ENCODE measurements around the gene LRP8. TPM values are rescaled to one million over a fixed set of nuclear protein-coding genes. Genes with fewer than 3 reads are reported as not detected.

Gene LRP8
- total and polyA plus RNA-seq, 8 donors = 6.8 to 36.6 (median 9.3) TPM

DNA sequence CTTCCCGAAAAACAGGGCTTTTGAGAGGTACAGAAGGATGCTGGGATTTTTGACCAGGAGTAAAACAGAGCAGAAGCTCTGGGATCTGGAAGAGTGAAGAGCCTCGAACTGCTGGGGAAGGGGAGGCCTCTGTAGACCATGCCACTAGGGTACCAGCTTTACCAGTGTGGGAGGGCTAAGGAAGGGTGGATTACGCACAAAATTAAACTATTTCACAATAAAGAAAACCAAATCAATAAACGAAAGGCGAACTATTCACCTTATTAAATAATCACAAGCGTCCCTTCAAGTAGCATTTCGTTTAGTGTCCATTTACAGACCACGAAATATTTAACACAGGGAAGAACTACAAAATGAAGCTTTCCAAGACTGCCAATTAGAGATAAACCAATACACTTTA lies 108.2 kb downstream of the LRP8 start:
- H3K9me3 ChIP-seq = no peaks in the 10 kb centered on the region
- no peaks in the 10 kb centered on the region for H3K27me3 ChIP-seq
- peaks cover 4 to 25% of the 10 kb centered on the region in 2 donors for H3K4me1 ChIP-seq
- peak overlapping the region; percentile 93 to 96 for H3K27ac ChIP-seq
- intact Hi-C loops (cut with DNase I) = no loop called here
- H3K36me3 ChIP-seq = peaks cover 0 to 28% of the 10 kb centered on the region in 2 donors
- TF ChIP-seq, protein P1, sequence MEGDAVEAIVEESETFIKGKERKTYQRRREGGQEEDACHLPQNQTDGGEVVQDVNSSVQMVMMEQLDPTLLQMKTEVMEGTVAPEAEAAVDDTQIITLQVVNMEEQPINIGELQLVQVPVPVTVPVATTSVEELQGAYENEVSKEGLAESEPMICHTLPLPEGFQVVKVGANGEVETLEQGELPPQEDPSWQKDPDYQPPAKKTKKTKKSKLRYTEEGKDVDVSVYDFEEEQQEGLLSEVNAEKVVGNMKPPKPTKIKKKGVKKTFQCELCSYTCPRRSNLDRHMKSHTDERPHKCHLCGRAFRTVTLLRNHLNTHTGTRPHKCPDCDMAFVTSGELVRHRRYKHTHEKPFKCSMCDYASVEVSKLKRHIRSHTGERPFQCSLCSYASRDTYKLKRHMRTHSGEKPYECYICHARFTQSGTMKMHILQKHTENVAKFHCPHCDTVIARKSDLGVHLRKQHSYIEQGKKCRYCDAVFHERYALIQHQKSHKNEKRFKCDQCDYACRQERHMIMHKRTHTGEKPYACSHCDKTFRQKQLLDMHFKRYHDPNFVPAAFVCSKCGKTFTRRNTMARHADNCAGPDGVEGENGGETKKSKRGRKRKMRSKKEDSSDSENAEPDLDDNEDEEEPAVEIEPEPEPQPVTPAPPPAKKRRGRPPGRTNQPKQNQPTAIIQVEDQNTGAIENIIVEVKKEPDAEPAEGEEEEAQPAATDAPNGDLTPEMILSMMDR (IDR thresholded peaks at IDR 0.05) = no peak
- no peak for ATAC-seq
- peak overlapping the region; percentile 80 to 86 for H3K4me3 ChIP-seq
- no peak for DNase-seq

DNA sequence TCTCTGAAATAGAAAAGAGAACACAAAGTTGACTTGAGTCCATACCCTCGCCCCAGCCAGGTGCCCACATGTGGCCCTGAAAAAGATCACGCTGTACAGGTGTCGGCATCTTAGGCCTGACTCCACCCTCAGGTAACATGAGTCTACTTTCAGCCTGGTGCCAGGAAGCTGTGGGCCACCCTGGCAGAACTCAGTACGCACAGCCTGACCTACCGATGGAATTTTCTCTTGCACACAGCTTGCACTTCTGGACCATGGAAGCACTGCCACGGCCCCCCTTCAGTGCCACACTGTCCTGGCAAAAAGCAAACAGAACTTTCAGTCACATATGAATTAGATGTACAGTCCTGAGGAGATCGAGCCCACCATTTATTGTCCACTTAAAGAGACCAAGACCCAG lies 109.7 kb downstream of the LRP8 start:
- no peak for DNase-seq
- Histone ChIP-seq H3K4me3 (no peak overlapping the region), H3K27ac (no peak overlapping the region), H3K4me1 (peaks cover 4 to 25% of the 10 kb centered on the region in 2 donors), H3K36me3 (peaks cover 0 to 44% of the 10 kb centered on the region in 2 donors), H3K27me3 (no peaks in the 10 kb centered on the region), H3K9me3 (no peaks in the 10 kb centered on the region)
- intact Hi-C loops (cut with DNase I) = no loop called here
- TF ChIP-seq, protein P1 (IDR thresholded peaks at IDR 0.05) = no peak
- no peak for ATAC-seq

DNA sequence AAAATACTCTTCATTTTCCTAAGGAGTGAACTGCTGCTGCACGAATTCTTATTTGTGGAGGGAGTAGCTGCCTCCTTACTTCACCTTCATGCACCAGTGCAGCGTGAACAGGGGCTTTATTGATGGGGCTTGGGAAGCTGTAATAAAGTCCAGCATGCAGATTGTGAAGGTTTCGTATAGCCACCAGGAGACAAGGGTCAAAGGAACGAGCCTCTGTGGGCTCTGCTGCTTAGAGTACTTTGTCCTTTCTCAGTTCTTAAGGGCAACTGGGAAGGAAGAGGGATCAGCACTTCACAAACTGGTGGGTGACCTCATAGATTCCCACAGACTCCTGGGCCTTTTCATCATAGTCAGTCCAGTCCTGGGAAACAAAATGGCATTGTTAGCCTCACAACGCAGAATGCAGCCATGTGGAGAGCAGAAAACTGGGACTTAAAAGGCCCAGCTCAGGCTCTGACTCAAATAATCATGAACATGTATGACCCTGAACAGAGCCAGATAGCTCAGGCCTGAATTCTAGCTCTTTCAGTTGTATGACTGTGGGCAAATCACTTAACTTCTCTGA lies 113.4 kb downstream of the LRP8 start:
- ATAC-seq (no peak), DNase-seq (no peak)
- H3K27ac ChIP-seq = no peak overlapping the region
- peaks cover 3 to 13% of the 10 kb centered on the region in 2 donors for H3K4me1 ChIP-seq
- TF ChIP-seq, protein P1 (IDR thresholded peaks at IDR 0.05) = no peak
- intact Hi-C loops (cut with DNase I) = no loop called here
- no peaks in the 10 kb centered on the region for H3K9me3 ChIP-seq
- no peaks in the 10 kb centered on the region for H3K27me3 ChIP-seq
- H3K4me3 ChIP-seq = no peak overlapping the region
- peaks cover 0 to 81% of the 10 kb centered on the region in 2 donors for H3K36me3 ChIP-seq

DNA sequence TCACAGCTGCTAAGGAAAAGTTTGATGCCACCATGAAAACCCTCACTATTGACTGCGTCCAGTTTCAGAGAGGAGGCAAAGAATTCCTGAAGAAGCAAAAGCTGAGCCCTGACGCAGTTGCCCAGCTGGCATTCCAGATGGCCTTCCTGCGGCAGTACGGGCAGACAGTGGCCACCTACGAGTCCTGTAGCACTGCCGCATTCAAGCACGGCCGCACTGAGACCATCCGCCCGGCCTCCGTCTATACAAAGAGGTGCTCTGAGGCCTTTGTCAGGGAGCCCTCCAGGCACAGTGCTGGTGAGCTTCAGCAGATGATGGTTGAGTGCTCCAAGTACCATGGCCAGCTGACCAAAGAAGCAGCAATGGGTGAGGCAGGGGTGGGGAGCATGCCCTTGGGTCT lies 116.9 kb downstream of the LRP8 start:
- Histone ChIP-seq H3K4me1 (no peaks in the 10 kb centered on the region), H3K4me3 (no peak overlapping the region), H3K36me3 (peaks cover 0 to 96% of the 10 kb centered on the region in 2 donors), H3K9me3 (peaks cover 0 to 7% of the 10 kb centered on the region in 2 donors), H3K27me3 (no peaks in the 10 kb centered on the region), H3K27ac (no peak overlapping the region)
- no peak for ATAC-seq
- TF ChIP-seq, protein P1 (IDR thresholded peaks at IDR 0.05) = no peak
- no peak for DNase-seq
- intact Hi-C loops (cut with DNase I) = no loop called here

DNA sequence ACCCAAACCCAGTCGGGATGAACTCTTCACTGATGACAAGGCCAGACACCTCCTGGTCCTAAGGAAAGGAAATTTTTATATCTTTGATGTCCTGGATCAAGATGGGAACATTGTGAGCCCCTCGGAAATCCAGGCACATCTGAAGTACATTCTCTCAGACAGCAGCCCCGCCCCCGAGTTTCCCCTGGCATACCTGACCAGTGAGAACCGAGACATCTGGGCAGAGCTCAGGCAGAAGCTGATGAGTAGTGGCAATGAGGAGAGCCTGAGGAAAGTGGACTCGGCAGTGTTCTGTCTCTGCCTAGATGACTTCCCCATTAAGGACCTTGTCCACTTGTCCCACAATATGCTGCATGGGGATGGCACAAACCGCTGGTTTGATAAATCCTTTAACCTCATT lies 117.5 kb downstream of the LRP8 start:
- Histone ChIP-seq H3K4me3 (no peak overlapping the region), H3K36me3 (peaks cover 0 to 99% of the 10 kb centered on the region in 2 donors), H3K27me3 (no peaks in the 10 kb centered on the region), H3K4me1 (no peaks in the 10 kb centered on the region), H3K9me3 (peaks cover 0 to 13% of the 10 kb centered on the region in 2 donors), H3K27ac (no peak overlapping the region)
- intact Hi-C loops (cut with DNase I) = no loop called here
- TF ChIP-seq, protein P1 (IDR thresholded peaks at IDR 0.05) = no peak
- no peak for ATAC-seq
- no peak for DNase-seq
